Stimulated activated CD8-positive, alpha-beta memory T cell treated with anti-CD3 and anti-CD28 coated beads, Interleukin-7, amount 100 ng/mL, for 4 hours (primary cell): ENCODE data around the gene PPFIA2.

Source experiments
- DNase-seq, 2 donors: peaks; one replicate each; pipeline ENCODE4 v3.0.0-alpha.2; 2020; ENCODE audit warnings: low read depth in 2 of 2

PPFIA2 gene

DNA sequence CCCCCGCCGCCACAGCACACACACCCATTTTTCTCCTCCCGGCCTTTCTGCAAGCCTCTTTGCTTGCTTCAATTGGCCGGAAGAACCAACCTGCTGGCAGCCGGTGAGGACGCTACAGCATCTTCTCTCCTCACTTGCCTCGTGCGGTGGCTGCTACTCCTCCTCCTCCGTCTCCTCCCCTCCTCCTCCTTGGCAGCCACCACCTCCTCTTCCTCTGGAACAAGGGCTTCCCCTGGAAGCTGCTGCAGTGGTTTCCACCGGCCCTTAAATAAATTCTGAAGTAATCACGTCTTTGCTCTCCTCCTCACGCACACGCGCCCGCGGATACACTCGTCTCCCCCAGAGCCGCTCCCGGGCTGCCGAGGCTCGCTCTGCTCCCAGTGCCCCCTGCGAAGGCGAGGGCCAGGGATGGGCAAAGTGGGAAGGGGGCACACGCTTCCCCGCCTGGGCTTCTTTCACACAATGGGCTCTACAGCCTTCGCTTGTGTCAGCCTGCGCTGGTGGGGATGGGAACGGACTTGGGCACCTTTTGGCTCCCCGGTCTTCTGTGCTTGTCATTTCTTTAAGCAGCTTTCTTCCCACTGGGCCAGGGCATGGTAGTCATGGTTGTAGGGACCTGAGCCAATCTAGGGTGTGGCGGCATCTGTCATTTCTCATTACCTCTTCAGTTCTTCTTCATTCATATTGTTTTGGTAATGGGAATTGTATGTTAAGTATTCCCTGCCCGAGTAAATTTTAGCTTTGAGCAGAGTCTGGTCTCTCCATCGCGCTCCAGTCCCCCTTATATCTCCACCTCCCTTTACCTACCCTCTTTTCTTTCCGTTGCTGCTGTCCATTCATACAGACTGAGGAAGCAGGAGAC is at the start of gene PPFIA2:
Gene PPFIA2 (minus strand): TSS at position 161 of the 862 bp plus-strand sequence.
- DNase-seq = no peak

DNA sequence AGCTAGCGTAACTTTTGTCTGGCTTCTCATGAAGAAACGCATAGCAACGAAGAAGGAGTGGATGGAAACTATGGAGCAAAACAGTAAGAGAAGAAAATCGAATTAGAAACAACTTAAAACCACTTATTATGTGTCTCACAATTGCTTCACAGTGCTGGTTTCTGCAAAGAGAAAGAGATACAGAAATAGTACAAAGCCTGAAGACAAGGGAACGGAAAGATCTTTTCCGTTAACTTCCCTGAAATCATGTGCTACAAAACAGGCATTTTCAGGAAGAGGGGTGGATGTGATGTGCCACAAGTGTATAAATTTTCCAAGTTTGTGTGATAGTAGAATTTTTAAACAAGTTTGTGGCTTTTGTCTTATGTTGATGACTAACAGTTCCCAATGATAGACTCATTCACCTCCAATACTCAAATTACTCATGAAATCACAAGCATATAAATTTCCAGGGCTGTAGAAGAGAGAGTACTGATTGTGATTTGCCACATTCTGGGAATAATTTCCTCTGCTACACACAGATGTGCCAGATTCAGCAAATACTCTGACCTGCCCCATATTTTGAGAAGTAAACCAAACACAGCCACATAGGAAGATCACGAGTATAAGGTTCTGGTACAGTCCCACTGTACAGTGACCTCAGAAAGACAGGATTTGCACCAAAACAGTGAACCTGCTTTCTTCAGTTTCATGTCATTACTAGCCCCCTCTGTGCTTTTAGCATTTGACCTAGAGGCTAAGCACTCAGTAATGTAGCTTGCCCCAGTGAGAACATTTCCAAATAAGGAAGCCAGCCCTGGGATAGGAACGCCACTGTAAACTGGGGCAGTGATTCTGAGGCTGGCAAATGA is 41.4 kb upstream of the PPFIA2 start:
- DNase-seq = no peak

- DNase-seq = no peak
These were observed 39.1 kb upstream of the PPFIA2 start for GRCh38 chr12:81798294-81798693.

GRCh38 chr12:81797100-81797499 is 38.0 kb upstream of the PPFIA2 start:
- no peak for DNase-seq

- no peak for DNase-seq
These were observed 33.5 kb upstream of the PPFIA2 start for GRCh38 chr12:81792666-81793065.

- DNase-seq = no peak
These were observed 20.1 kb upstream of the PPFIA2 start for GRCh38 chr12:81779216-81779615.

- no peak for DNase-seq
These were observed 19.6 kb upstream of the PPFIA2 start for GRCh38 chr12:81778719-81779118.

GRCh38 chr12:81758421-81759189 is 545 bp downstream of the PPFIA2 start:
- DNase-seq = peak in 1 of 2 donors; percentile 3

- no peak for DNase-seq
These were observed 1.3 kb downstream of the PPFIA2 start for GRCh38 chr12:81757731-81758365.

DNA sequence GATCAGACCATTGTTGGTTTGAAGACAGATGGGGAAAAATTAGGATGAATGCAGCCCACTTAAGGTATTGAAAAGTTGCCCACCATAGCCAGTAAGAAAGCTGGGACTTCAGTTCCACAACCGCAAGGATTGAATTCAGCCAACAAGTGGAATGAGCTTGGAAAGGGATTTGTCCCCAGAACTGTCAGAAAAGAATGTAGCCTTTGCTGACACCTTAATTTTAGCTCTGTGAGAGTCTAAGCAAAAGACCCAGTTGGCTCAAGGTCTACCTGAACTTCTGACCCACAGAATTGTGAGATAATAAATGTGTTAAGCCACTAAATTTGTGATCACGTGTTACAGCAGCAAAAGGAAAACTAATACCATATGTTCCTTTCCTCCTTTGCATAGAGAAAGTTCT is 29.4 kb downstream of the PPFIA2 start:
- no peak for DNase-seq

DNA sequence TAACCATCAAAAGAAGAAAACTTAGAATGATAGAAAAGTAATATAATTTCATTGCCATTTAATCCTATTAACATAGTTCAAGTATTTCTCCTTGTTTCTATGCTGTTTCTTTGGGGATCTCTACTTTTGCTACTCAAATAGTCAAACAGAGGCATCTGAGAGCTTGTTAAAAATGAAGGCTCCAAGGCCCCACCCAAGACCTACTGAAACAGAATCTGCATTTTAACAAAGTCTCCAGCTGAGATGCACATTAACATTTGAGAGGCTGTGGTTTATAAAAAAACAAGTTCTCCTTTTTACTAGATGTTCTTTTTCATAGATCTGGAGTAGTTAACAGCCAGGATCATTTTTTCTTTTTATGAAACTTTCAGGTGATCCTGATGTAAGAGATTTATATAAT is 31.8 kb downstream of the PPFIA2 start:
- DNase-seq = no peak

- DNase-seq = no peak
These were observed 32.5 kb downstream of the PPFIA2 start for GRCh38 chr12:81726634-81727033.

- no peak for DNase-seq
These were observed 35.8 kb downstream of the PPFIA2 start for GRCh38 chr12:81723361-81723760.

DNA sequence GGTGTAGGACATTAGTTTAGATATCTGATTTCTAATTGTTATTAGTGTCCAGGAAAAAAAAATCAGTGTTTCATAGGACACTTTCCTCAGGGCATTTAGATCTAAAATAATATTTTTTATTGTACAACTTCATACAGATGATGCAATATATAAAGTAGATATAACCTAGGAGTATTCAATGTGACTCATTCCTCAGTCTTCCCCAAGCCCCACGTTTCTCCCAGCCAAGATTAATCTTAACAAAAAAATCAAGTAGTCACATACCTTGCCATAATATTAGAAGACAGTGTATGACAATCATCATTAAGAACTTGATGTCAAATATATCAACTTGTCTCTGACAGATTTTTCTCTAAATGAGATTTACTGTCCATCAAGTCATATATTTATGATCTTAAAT is 37.1 kb downstream of the PPFIA2 start:
- no peak for DNase-seq

GRCh38 chr12:81718616-81719015 is 40.5 kb downstream of the PPFIA2 start:
- DNase-seq = no peak

DNA sequence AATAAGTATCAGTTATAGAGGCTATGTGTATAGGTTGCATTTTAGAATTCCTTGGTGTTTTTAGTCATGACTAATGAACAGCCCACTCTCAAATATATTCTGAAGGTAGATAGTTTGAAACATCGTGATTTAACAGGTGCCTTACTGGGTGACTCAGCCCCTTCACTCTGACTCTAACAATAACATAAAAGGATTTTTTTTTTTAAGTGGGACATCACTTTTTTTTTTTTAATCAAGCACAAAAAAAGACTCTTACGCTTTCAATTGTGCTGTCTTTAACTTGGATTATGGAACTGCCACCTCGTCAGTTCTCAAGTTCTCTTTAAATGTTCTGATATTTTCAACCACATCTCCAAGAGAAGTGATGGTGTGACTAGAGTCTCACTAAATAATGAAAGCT is 46.6 kb downstream of the PPFIA2 start:
- no peak for DNase-seq

- DNase-seq = no peak
These were observed 53.6 kb downstream of the PPFIA2 start for GRCh38 chr12:81705586-81705985.

GRCh38 chr12:81699551-81699950 is 59.6 kb downstream of the PPFIA2 start:
- no peak for DNase-seq

DNA sequence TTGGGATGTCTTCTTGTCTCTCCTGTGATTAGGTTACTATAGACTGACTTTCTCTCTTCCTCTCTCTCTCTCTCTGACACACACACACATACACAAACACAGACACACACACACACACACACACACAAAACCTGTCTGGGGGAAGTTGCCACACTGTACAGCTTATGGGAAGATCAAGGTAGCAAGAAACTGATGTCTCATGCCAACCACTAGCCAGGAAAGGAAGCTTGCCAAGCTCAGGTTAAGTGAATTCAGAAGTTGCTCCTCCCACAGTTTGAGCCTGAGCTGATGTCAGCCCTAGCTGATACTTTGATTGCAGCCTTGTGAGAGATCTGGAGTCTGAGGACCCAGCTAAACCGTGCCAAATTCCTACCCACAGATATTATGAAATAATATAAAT is 67.1 kb downstream of the PPFIA2 start:
- DNase-seq = no peak

DNA sequence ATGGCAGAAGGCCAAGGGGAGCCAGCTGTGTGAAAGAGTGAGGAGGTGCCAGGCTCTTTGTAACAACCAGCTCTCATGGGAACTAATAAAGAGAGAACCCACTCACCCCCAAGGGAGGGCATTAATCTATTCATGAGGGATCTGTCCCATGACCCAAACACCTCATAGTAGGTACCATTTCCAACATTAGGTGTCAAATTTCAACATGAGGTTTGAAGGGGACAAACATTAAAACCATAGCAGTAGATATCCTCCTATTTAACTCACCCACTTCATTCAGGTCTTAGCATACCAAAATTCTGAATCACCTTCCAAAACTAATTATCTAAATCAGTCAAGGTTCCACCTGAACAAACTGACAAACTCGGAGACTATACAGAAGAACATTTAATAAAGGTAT is 75.3 kb downstream of the PPFIA2 start:
- DNase-seq = no peak

GRCh38 chr12:81679614-81680013 is 79.5 kb downstream of the PPFIA2 start:
- no peak for DNase-seq

GRCh38 chr12:81670759-81671158 is 88.4 kb downstream of the PPFIA2 start:
- DNase-seq = no peak
